Amygdala (tissue), 56 donors: Measurements from ENCODE around the gene KIF3B.
"Not testable (repeated sequence)": the region's sequence is repeated elsewhere in the genome, so short reads cannot be mapped to it uniquely, and the experiment has no call there.

Experiments used
- DNase-seq, 56 donors: peaks; one replicate each; lab custom pipeline; 2025; lab: John Stamatoyannopoulos, UW

Gene KIF3B

DNA sequence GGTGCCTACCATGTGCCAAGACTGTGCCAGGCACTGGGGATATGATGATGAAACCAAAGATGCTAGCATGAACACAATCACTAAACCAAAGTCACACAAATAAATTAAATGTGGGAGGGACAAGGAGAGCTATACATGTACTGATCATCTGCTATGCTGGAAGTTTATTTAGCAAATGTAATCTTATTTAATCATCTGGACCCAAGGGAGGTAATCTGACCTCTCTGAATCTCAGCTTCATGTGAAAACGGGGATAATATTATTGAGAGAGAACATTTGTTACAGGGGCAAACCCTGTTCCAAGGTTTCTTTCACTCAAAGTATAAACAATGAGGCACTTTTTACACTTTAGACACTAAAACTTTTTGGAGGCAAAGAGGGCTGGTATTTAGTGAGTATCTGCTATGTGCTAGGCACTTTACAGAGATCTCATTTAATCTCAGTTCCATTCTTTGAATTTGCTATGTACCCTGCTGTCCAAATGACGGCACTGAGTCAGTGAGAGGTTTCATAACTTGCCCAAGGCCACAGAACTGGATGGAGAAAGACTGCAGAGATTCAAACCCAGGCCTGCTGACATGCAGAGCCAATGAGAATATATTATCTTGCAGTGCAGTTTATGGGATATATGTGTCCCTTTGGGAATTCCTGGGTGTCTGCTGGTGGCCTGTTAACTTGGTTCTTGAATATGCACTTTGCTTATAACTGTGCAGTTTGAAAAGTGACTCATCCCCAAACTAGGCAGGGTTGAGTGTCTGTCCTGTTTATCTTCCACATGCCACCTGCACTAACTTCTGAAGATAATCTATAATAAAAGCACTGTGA is 77.4 kb downstream of the KIF3B start:
- no peak for DNase-seq

- DNase-seq, result no peak
Measured at GRCh38 chr20:32355417-32355841, 78.0 kb downstream of the KIF3B start.

GRCh38 chr20:32355907-32356621 is 78.6 kb downstream of the KIF3B start:
- DNase-seq, result not testable (repeated sequence)

DNA sequence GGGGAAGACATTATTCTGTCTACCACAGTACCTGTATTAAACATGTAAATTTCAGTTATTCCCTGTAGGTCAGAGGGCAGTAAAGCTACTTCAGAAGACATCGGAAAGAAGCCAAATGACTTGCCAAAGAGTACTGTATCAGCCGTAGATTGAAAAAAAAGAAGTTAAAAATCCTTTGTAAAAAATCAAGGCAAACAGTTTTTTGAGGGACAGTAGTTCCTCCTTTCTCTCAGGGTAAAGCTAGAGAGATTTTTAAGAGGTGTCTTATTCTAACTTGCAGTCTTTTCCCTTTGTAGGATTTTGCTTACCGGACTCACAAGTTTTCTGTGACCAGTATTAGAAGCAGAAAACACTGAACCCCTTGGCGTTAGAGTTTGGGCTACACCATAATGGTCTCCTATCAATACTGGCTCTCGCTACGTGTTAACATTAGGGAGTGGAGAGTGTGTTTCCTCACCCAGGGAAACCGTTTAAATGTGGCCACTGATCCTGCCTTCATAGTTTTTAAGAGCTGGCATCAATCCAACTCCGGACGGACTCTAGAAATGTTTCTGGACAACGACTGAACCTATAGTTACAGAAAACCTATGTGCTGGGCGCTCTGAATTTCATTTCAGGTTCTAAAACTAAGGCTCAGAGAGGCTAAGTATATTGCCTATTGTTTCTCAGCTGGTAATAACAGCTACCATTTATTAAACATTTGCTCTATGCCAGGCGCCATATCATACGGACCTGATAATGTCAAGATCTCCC is 79.3 kb downstream of the KIF3B start:
- DNase-seq, result no peak

DNA sequence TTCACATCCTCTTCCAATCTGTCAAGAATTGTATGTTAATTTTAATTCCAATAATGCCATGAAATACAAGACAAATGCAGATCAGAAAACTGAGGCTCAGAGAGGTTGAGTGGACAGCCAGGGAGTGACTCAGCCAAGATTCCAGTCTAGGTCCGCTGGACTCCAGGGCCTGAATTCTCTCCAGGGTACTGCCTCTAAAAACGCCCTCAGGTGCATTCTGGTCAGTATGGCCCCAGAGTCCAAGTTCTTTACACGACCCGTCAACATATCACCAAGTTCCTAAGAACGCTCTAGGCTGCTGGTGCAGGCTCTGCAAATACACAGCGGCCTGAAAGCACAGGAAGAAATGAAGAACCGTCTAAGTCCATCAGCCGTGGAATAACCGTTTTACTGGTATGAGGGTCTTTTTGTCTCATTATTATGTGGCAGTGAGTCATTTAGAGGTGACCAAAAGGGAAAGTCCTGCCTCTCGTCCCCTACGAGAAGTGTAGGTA is 80.0 kb downstream of the KIF3B start:
- peak in 7 of 56 donors; percentile 31 to 74 (median 46) for DNase-seq

- DNase-seq, result peak; percentile 74 to 98 (median 96)
Measured at GRCh38 chr20:32357869-32358631, 80.6 kb downstream of the KIF3B start, which contains the start of gene ASXL1. TSS of gene ASXL1 (plus strand) at chr20:32358331. CDS start at chr20:32358776, 445 bp downstream.

DNA sequence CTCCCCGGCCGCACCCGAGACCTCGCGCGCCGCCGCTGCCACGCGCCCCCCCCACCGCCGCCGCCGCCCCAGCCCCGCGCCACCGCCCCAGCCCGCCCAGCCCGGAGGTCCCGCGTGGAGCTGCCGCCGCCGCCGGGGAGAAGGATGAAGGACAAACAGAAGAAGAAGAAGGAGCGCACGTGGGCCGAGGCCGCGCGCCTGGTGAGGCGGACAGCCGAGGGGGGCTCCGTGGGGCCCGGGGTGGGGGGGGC is 81.1 kb downstream of the KIF3B start:
- DNase-seq, result peak in 4 of 56 donors; percentile 44 to 62 (median 54)

DNA sequence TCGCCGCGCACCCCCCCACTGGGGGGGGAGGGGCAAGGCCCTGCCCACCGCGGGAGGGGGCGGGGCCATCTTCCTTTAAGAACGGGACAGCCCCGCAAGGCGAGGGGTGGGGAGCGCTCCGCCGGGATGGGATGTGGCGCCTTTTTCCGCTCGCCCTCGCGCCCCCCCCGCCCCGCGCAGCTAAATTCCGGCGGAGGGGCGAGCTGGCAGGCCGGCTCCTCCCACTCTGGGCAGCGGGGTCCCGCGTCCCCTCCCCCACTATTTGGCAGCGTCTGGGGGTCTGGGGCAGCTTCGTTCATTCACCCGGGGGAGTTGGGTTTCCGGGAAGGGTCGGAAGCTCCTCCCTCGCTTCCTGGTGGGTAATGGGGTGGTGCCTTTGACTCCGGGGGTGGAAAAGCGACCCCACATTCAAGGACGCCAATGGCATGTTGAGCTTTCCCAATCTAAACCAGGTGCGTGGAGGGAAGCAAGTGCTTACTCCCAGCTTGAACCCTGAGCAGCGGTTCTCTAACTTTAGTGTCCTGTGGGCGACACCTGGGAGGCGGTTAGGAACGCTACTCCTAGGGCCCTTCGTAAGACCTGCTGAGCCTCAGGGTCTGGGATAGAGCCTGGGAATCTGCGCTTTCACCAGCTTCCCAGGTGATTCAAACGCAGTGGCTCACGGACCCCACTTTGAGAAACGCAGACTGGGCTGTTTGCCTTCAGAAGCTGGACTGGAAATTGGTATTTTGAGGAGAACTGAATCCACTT is 81.6 kb downstream of the KIF3B start:
- peak in 42 of 56 donors; percentile 10 to 77 (median 56) for DNase-seq

DNA sequence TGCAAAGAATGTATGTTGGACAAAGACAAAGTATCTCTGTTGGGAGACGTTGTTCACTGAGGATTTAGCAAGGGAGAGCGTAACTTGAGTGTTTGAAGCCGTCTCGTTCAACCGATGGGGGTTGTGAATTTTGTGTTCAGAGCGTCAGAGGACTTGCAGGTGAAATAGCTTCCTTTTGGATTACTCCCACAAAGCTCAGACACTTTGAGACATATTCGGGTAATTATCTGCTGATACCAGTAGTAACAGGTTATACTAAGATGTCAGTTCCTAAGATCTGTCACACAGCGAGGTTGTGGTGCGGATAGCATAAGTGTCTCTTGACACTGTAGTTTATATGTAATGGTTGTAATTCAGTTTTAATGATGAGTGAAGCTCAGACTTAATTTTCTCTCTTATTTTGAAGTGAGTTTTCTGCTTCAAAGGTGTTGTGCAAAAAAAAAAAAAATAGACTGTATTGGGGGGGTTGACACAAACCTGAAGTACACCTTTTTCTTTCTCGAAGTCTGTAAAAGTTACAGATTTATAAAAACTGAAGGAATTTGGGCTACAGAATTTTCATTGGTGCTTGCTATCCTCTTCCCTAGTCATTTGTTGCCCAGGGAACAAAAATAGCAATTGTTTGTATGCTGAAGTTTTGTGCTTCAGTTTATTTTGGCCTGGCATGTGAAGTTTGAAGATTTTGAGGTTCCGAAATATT is 82.3 kb downstream of the KIF3B start:
- DNase-seq, result peak in 2 of 56 donors; percentile 30 to 51

GRCh38 chr20:32360333-32360634 is 82.8 kb downstream of the KIF3B start:
- no peak for DNase-seq

DNA sequence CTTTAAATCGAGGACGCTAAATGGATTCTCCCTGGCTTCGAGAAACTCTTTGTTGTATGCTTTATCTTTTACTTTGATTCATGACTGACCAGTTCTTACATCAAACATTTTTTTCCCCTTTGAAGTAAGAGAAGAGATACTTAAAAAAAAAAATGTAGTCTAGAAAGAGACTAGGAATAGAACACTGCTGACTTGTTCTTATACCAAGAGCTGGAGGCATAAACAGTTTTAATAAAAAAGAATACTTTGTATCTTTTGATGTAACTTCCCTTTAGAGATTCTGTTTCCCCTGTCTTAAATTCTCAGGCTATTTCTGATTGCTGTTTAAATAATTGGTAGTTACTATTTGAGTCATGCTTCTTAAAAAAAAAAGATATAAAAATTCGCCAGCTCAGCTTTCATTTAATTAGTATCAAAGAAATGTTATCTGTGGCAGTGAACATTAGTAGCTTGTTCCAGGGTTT is 85.5 kb downstream of the KIF3B start:
- no peak for DNase-seq

- DNase-seq, result no peak
Measured at GRCh38 chr20:32363492-32363891, 86.0 kb downstream of the KIF3B start.

DNA sequence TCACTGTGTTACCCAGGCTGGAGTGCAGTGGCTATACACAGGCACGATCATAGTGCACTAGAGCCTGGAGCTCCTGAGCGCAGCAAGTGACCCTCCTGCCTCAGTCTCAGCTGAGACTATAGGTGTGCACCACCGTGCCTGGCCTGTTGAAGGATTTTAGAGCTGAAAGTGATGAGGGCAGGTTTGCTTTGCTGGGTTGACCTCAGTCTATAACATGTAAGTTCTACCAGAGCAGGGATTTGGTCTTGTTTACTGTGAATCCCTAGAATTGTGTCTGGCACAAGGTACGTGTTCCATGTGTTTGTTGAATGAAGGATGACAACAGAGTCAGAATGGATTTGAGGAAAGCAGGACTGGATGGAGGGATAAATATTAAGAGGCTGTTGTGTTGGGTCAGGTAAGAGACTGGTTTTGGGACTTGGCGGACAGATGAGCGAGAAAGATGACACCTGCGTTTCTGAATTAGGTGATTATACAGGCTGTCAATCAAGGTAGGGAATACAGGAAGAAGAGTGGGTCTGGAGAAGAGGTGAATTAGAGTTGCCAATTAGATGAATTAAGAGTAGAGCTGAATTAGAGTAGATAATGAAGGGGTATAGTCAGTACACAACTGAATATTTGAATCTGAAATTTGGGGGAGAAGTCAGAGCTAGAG is 87.2 kb downstream of the KIF3B start:
- DNase-seq, result no peak

DNA sequence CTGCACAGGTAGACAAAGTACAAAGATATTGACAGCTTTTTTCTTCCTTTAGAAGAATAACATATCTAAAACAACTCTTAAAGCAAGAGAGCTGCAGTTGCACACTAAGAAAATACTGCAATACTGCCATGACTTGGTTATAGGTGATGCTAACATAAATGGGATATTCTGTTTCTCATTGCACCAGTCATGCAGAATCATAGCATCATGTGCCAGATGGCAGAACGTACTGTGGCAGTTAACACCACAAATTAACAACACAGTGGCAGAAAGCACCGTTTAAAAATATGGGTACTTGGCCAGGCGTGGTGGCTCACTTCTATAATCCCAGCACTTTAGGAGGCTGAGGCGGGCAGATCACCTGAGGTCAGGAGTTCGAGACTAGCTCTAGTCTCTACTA is 88.1 kb downstream of the KIF3B start:
- DNase-seq, result peak in 1 of 56 donors; percentile 10

DNA sequence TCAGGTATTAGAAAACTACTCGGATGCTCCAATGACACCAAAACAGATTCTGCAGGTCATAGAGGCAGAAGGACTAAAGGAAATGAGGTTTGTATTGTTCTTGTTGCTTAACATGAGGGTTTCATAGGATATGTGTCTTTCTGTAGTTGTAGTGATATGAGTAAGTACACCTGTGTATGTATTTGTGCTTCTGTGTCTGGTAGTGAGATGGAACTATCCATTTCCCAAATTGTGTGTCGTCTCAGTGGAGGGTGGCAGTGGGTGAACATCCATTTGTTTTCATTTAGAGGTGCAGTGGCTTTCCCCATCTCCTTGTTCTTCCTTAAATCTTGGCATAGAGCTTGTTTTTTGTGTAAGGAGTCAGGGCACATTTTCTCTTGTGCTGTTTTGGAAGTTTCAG is 88.9 kb downstream of the KIF3B start:
- no peak for DNase-seq

DNA sequence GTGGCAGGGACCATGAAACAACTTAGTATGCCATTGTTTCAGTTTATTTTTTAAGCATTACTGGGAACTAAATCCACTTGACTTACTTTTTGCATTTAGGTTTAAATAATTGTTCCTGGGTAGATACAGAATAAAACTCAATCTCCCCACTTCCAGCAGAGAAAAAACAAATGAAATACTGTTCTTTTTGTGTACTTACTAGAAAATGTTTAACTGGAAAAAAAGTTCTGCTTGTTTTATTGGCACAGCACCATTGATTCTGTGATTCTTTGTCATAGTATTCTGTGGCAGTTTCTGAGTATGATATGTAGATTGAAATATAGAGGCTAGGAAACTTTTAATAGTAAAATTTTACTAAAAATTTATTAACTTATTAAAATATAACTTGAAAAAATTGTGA is 90.9 kb downstream of the KIF3B start:
- DNase-seq, result no peak

DNA sequence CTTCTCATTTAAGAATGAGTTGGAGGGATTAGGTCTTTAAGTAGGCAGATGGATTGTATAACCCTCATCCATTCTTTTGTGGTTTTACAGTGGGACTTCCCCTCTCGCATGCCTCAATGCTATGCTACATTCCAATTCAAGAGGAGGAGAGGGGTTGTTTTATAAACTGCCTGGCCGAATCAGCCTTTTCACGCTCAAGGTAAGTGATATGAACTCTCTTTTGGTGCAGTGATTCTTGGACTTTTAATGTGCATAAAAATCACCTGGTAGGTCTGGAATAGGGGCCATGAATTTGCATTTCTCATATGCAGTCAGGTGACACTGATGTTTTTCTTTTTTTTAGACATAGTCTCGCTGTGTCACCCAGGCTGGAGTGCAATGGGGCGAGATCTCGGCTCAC is 91.5 kb downstream of the KIF3B start:
- no peak for DNase-seq

GRCh38 chr20:32370897-32371296 is 93.4 kb downstream of the KIF3B start:
- no peak for DNase-seq

DNA sequence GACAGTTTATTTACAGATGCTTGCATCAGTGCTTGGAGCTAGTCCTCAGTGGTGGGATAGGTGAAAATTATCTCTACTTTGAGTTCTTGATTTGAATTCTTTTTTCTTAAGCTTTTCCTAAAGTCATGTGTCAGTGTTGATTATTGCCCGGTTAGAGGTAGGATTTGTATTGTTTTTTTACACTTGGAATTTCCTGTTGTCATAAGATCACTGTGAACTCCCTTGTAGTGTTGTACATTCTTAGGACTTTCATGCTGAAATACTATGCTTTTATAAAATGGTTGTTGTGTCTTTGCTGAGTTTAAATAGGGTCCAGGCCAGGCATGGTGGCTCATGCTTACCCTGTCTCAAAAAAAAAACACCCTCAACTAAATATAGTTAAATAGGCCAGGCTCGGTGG is 101.0 kb downstream of the KIF3B start:
- no peak for DNase-seq
